Nephron progenitor cell (in vitro differentiated cells): ENCODE results near the gene CHFR.

Experiments
- DNase-seq: peaks from one replicate; pipeline ENCODE4 v3.0.0; 2021
- H3K27ac Mint-ChIP-seq: 2 replicates; pipeline ENCODE4 v1.8.0; 2021; ENCODE audit warnings: mild to moderate bottlenecking, moderate library complexity, mixed read lengths
- H3K27me3 Mint-ChIP-seq: 2 replicates; pipeline ENCODE4 v1.8.0; 2021; ENCODE audit warnings: mild to moderate bottlenecking, low read depth, mixed read lengths; ENCODE audit not compliant: poor library complexity
- H3K36me3 Mint-ChIP-seq: 2 replicates; pipeline ENCODE4 v1.8.0; 2021; ENCODE audit warnings: low read depth, mixed read lengths
- H3K4me1 Mint-ChIP-seq: 2 replicates; pipeline ENCODE4 v1.8.0; 2021; ENCODE audit warnings: mixed read lengths
- H3K4me3 Mint-ChIP-seq: 2 replicates; pipeline ENCODE4 v1.8.0; 2021; ENCODE audit warnings: mild to moderate bottlenecking, moderate library complexity, mixed read lengths
- H3K9me3 Mint-ChIP-seq: 2 replicates; pipeline ENCODE4 v1.8.0; 2021; ENCODE audit warnings: mild to moderate bottlenecking, moderate library complexity, mixed read lengths
- CTCF ChIP-seq: fragments of 200-600 bp; sonication (generic); IDR thresholded peaks from 2 replicates; pipeline ENCODE4 v1.5.0; 2021; ENCODE audit warnings: antibody characterized with exemption

The CHFR gene

GRCh38 chr12:132827763-132828703 is 59.4 kb downstream of the CHFR start:
- Mint-ChIP-seq H3K4me3 (peak overlapping the region; percentile 93), H3K4me1 (peaks cover 24% of the 10 kb centered on the region), H3K36me3 (peaks cover 44% of the 10 kb centered on the region), H3K9me3 (peaks cover 12% of the 10 kb centered on the region), H3K27me3 (no peaks in the 10 kb centered on the region), H3K27ac (peak overlapping the region; percentile 94)
- no peak for DNase-seq
- TF ChIP-seq CTCF, result no peak

DNA sequence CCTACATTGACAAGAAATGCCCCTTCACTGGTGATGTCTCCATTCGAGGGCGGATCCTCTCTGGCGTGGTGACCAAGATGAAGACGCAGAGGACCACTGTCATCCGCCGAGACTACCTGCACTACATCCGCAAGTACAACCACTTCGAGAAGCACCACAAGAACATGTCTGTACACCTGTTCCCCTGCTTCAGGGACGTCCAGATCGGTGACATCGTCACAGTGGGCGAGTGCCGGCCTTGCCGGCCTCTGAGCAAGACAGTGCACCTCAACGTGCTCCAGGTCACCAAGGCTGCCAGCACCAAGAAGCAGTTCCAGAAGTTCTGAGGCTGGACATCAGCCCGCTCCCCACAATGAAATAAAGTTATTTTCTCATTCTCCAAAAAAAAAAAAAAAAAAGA is 61.5 kb downstream of the CHFR start:
- Mint-ChIP-seq H3K36me3 (peaks cover 42% of the 10 kb centered on the region), H3K9me3 (peaks cover 12% of the 10 kb centered on the region), H3K27ac (no peak overlapping the region), H3K4me1 (peaks cover 24% of the 10 kb centered on the region), H3K27me3 (no peaks in the 10 kb centered on the region), H3K4me3 (peak overlapping the region; percentile 31)
- TF ChIP-seq CTCF, result no peak
- DNase-seq, result no peak

- no peak overlapping the region for H3K27ac Mint-ChIP-seq
- no peak for TF ChIP-seq CTCF
- DNase-seq, result no peak
- no peak overlapping the region for H3K4me3 Mint-ChIP-seq
- no peaks in the 10 kb centered on the region for H3K27me3 Mint-ChIP-seq
- peaks cover 47% of the 10 kb centered on the region for H3K36me3 Mint-ChIP-seq
- peaks cover 30% of the 10 kb centered on the region for H3K4me1 Mint-ChIP-seq
- H3K9me3 Mint-ChIP-seq, result peaks cover 9% of the 10 kb centered on the region
Measured at GRCh38 chr12:132825089-132825488, 62.3 kb downstream of the CHFR start.

GRCh38 chr12:132824053-132824452 is 63.4 kb downstream of the CHFR start:
- Mint-ChIP-seq H3K27ac (no peak overlapping the region), H3K36me3 (peaks cover 49% of the 10 kb centered on the region), H3K27me3 (no peaks in the 10 kb centered on the region)

DNA sequence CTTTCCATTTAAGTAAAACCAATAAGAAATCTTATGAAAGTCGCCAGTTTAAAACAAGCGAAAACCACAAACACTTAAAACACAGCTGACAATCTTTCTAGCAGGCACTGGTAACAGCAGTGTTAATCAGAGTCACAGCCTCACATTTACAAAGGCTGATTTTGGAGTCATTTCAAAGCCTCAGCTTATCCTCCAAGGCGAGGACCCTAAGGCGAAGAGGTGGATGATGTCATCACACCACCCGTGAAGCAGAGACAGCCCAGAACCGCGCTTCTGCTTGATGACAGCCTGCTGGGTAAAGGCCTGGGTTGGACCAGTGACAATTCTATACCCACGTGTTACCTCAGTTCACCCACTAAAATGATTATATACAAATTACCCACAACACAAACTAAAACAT is 68.8 kb downstream of the CHFR start:
- Mint-ChIP-seq H3K4me3 (no peak overlapping the region), H3K9me3 (no peaks in the 10 kb centered on the region), H3K4me1 (peaks cover 8% of the 10 kb centered on the region), H3K27ac (no peak overlapping the region), H3K27me3 (no peaks in the 10 kb centered on the region), H3K36me3 (peaks cover 62% of the 10 kb centered on the region)
- no peak for TF ChIP-seq CTCF
- DNase-seq, result no peak

More at GRCh38 chr12:132824053-132824452, 63.4 kb downstream of the CHFR start:
- DNase-seq, result no peak
- TF ChIP-seq CTCF, result no peak
- no peak overlapping the region for H3K4me3 Mint-ChIP-seq
- H3K4me1 Mint-ChIP-seq, result peaks cover 32% of the 10 kb centered on the region
- H3K9me3 Mint-ChIP-seq, result no peaks in the 10 kb centered on the region

DNA sequence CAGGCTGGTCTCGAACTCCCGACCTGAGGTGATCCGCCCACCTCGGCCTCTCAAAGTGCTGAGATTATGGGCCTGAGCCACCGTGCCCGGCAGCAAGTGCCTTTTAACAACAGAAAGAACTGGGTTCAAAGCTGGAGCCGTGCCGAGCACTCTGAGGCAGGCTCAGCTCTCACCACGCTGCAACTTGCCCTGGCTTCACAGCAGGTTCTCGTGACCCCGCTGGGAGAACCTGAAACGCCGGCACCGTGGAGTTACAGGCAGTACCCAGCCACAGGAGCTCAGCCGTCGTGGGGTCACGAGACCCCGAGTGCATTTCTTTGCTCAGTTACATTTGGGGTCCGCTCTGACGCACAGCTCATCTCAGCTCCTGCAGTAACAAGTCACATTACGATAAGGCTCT is 73.2 kb downstream of the CHFR start:
- Mint-ChIP-seq H3K4me3 (no peak overlapping the region), H3K4me1 (no peaks in the 10 kb centered on the region), H3K9me3 (peaks cover 14% of the 10 kb centered on the region), H3K27me3 (peaks cover 5% of the 10 kb centered on the region), H3K36me3 (peaks cover 78% of the 10 kb centered on the region), H3K27ac (no peak overlapping the region)
- TF ChIP-seq CTCF, result no peak
- DNase-seq, result no peak
